ENCODE measurements around the gene ERMAP.

- TF ChIP-seq, protein P1, sequence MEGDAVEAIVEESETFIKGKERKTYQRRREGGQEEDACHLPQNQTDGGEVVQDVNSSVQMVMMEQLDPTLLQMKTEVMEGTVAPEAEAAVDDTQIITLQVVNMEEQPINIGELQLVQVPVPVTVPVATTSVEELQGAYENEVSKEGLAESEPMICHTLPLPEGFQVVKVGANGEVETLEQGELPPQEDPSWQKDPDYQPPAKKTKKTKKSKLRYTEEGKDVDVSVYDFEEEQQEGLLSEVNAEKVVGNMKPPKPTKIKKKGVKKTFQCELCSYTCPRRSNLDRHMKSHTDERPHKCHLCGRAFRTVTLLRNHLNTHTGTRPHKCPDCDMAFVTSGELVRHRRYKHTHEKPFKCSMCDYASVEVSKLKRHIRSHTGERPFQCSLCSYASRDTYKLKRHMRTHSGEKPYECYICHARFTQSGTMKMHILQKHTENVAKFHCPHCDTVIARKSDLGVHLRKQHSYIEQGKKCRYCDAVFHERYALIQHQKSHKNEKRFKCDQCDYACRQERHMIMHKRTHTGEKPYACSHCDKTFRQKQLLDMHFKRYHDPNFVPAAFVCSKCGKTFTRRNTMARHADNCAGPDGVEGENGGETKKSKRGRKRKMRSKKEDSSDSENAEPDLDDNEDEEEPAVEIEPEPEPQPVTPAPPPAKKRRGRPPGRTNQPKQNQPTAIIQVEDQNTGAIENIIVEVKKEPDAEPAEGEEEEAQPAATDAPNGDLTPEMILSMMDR (IDR thresholded peaks at IDR 0.05) = no peak
- no peak for TF ChIP-seq POLR2A (IDR thresholded peaks at IDR 0.05)
Measured at GRCh38 chr1:42806593-42806992, 10.3 kb upstream of the ERMAP start.

Measured in adrenal gland (tissue), 5 donors.